NCI-H2227 (cell line): ENCODE results near the gene WNT5B.

Source experiments
- DNase-seq: peaks from one replicate; lab custom pipeline; 2025; ENCODE audit not compliant: unreplicated experiment; lab: John Stamatoyannopoulos, UW

Gene WNT5B

DNA sequence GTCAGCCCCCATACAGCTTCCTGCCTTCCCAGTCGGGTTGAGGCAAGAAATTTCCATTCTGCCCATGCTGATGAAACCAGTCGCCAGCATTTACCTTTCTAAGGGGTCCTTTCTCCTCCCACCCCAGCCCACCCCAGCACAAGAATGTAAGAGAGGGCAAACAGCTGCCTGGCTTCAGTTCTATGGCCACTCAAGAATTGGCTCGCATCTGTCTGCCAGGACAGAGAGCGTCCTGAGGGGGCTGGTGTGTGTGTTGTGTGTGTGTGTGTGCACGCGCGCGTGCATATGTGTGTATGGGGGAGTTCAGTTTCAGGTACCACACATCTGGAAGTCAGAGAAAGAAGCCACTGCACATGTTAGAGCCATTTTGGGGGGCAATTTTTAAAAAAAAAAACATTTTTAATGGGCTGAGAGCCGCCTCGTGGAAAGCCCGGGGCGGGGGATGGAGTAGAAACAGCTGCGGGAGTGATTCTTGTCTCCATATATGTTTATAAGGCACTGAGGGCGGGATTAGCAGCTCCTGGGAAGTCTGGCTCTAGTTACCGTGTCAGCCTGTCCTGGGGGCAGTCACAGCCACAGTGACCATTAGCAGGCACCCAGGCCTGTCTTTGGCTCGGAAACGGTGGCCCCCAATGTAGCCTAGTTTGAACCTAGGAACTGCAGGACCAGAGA, at the start of gene WNT5B:
Gene WNT5B, plus strand, starts transcription at position 566 of the 672 bp plus-strand sequence. CDS start 2,124 bp downstream, outside the sequence.
- no peak for DNase-seq

DNA sequence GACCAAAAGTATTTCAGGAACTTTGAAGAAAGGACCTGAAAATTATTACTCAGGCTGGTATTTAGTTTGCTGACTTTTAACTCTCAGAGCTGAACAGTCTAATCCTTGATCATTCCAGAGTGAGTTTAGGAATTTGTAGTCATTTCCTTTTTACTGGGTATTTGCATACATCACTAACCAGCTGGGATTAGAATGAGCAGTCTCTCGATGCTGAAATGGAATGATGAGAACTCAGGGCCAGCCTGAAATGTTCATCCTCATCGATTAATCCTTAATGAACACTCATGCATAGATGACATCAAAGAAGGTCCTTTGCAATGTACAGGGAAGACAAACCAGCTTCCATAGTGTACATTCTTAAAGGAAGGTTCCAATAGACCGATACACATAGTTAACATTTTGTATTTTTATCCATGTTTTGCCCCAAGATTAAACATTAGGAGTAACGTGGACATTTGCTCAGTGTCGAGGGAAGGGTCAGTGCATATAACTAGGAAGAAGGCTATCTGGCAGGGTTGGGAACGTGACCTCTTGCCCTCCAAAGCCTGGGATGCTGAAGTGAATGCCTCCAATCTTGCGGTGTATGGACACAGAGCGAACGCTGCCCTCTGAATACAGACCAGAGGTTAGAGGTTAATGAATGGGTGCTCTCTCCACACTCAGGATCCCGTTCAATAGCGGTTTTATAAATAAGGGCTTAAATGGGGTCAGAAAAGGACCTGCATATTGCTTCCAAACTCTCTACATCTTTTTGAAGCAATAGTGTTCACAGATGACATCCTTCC, 49.2 kb upstream of the WNT5B start:
- DNase-seq = no peak

DNA sequence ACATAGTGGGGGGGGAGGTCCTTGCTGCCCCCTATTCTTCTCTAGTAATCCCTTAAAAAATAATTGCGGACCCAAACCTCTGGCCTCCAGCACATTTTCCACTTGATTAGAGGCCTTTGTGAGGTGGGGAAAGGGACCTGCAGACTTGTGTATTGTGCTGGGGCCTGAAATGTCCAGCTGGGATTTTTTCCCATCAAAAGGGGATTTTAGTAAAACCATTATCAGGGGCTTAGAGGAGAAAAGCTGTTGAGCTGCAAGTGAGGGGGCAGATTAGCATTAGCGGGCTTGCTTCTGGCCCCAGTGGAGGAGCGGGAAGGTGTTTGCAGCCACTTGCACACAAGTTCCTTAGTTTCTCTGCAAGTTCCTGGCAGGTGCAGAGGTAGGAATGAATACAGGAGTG, 48.5 kb upstream of the WNT5B start:
- DNase-seq = no peak

DNA sequence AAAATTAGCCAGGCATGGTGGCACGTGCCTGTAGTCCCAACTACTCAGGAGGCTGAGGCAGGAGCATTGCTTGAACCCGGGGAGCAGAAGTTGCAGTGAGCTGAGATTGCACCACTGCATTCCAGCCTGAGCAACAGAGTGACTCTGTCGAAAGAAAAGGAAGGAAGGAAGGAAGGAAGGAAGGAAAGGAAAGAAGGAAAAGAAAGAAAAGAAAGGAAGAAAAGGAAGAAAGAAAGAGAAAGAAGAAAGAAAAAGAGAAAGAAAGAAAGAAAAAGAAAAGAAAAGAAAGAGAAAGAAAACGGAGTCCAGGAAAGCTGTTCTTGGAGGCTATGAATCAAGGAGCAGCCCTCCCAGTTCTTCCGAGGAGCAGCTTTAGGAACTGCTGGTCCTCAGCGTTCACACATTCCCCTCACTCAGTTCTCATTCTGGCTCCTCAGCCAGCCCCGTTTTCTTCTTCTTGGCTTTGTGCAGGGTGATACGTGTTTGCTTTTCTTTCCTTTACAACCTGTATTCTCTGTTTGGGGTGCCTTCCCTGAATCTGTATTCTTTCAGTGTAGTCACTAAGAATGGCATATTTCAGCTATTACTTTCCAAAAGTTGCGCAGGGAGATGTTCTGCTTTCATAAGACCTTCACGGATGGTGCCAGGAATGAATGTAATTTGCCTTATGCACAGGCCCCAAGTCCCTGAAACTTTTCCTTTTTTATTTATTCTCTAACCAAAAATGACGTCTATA, 46.9 kb upstream of the WNT5B start:
- DNase-seq = no peak

DNA sequence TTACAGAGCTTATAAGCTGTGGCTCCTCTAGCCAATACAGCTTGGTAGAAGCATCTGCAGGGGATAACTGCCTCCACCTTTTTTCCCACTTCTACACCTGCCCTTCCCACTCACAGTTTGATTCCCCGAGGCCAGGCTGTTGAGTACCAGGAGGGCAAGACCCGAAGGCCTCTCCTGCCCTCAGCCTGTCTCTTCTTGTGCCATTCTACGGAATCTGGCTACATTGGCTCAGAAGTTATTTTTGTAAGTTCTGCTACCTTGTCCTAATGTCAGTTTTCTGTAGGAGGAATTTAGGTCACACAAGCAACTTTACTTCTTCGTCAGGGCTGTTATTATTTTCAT, 46.4 kb upstream of the WNT5B start:
- DNase-seq = no peak

DNA sequence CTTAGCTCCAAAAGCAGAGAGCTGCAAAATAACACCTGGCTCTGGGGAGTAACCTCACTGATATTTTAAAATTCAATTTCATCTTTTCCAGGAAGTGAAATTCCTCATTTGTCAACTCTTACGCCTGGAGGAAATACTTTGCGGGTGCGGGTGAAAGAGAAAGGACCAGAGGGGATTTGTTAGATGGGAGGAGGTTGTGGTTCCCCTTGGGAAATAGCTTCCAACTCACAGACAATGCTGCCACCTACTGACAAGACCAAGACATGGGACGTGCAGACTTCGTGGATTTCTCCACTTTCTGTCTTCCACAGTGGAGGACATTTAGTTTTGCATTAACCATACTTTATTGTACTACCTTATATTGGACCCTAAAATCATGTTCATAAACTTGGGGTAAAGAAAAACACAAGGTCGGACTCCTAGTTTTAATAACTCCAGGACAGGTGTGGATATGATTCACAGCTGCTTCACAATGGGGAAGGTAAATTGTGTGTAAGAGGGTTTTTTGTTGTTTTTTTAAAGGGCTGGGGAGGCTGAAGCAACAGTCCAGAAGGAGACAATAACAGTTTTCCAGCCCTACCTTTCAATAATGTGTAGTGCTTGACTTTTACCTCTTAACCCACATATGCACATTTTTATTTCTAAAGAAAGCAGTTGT, 45.5 kb upstream of the WNT5B start:
- peak; percentile 54 for DNase-seq

DNA sequence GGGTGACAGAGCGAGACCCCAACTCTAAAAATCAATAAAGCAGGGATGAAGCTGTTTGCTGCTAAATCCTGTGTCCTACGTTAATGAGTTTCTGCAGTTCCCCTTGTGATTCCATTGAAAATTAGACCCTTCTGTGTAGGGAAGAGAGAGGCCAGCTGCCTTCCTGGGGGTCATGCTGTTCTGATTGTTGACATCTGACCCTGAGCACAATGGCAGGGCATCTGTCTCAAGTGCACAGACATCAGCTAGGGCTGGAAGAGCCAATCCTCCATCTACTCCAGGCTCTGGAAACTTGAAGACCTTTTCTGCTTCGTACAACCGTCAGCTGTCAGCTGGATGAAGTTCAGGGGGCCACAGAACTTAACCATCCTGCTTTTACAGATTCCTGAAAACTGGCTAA, 44.7 kb upstream of the WNT5B start:
- peak; percentile 7 for DNase-seq

DNA sequence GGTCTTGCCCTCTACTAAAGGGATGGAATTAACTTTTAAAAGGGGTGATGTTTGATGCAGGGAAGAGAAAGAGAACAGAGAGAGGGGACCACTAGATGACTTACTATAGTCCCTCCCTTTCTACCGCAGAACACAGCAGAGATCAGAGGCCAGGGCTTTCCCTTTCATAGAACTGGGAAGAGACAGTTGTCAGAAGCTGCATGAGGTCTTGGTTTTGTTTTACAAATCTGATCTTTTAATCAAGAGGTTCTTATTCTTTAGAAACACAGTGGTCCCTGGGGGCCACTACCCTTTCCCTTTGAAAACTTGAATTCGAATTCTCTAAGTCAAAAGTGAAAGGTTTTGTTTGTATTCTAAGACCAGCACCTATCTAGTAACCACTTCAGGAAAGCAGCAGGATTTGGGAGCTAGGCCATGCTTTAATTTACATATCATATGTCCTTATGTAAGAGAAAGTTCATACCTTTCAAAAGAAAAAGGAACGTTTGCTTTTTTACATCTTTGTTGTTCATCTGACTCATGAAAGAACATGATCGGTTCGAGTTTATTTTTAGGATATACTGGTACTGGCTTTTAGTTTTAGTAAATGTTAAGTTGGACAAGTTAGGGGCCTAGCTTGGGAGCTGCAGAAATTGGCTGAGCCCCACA, 41.0 kb upstream of the WNT5B start:
- no peak for DNase-seq

DNA sequence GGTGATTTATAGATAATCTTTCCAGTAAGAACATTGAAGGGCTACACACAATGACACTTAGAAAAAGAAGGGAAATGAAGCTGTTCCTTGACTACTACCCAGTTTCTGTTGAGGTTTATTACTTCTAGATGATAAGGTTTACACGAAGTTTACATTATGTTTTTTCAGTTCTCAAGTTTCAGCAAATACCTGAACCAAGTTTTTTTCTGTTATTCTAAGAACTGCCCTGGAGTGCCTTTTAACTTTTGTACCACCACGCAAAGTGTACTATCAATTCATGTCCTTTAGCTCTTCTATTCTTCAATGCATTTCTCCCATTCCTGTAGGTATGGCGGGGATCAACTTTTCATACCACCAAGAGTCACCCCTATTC, 40.5 kb upstream of the WNT5B start:
- no peak for DNase-seq

DNA sequence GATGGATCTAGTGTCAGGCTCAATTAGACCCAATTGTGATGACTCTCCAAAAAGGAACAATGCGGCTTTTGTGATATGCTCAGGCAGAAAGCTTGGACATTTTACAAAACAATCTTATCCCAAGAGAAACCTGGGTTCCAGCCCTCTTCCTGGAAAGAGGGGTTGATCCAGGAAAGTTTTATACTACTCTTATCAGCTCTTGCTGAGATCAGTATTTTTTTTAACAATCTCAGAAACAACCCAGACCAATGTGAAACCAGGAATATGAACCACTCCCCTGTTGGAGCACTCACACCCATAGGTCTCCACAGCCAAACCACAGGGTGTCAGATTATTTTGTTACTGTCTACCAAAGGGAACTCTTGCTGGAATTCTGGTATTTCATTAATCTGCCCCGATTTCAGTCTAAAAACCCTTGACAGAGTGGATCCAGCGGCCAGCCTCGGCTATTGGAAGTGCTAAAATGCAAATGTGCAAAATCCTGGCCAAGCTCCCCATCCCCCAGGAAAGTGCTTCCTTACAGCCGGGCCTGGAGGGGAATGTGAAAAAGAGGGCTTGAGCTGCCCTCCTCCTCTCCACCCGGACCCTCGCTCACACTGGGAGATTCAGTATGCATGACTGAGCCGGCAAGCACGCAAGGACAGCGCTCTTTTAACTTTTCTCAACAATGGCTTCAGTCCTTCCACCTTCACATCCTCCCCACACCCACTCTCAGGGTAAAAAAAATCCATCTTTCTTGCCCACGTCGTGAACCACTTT, 38.6 kb upstream of the WNT5B start:
- DNase-seq = no peak

DNA sequence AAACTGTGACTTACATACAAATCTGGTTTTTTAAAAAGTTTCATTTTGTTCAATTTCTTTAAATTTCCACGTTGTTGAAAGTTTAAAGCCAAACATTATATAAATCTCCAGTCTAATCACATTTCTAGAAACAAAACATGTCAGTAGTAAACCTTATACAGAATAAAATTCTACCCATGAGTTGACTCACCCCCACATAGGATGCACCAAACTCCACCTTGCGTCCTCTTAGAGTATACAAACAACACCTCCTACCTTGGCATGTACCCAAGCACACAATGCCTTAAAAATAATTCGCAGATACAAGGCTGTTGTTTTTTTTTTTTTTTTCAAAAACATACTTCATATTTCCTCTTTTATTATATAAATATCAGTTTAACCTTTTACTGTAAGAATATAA, 38.0 kb upstream of the WNT5B start:
- no peak for DNase-seq

DNA sequence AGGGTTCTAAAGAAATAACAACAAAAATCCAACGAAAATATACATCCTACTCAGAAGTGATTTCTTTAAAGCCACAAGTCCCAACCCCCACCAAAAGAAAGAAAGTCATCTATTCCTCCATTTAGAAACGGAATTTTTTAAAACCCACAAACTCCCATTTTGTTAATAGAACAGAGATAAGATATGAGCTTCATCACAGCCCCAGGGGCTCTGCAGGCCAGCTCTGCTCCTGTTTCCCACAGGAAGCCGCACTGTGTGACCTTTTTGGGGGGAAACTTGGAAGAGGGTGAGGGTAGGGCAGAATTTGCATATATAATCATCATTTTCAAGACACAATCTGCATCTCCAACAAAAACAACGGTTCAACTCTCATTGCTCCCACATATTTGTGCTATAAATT, 37.5 kb upstream of the WNT5B start:
- no peak for DNase-seq

DNA sequence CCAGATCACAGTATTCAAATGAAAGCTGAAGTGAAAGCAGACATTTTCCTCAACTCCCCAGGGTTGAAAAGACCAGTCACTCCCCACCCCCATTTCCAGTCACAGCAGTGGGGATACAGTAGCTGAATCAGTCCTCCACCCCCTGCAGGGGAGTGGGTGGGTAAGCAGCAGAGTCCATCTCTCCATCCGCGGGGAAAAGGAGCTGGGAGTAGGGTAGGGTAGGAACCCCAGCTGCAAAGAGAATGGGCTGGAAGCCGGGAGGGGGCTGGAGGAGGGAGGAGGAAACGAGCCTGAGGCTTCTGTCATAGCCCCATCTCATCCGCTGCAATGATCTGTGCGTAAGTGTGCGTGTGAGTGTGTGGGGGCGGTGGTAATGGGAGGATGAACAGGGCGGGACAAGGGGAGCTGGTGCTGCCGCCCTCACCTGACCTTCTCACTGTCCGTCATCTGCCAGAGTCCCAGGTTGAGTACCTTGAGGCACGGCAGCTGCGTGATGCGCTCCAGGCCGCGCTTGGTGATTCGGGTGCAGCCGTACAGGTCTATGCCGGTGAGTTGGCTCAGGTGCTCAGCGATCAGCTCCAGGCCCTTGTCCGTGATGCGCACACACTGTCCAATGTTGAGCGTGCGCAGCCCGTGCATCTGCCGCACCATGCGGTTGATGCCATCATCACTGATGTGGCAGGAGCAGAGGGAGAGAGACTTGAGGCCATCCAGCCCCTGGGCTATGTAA, 36.4 kb upstream of the WNT5B start:
- DNase-seq = peak; percentile 32

DNA sequence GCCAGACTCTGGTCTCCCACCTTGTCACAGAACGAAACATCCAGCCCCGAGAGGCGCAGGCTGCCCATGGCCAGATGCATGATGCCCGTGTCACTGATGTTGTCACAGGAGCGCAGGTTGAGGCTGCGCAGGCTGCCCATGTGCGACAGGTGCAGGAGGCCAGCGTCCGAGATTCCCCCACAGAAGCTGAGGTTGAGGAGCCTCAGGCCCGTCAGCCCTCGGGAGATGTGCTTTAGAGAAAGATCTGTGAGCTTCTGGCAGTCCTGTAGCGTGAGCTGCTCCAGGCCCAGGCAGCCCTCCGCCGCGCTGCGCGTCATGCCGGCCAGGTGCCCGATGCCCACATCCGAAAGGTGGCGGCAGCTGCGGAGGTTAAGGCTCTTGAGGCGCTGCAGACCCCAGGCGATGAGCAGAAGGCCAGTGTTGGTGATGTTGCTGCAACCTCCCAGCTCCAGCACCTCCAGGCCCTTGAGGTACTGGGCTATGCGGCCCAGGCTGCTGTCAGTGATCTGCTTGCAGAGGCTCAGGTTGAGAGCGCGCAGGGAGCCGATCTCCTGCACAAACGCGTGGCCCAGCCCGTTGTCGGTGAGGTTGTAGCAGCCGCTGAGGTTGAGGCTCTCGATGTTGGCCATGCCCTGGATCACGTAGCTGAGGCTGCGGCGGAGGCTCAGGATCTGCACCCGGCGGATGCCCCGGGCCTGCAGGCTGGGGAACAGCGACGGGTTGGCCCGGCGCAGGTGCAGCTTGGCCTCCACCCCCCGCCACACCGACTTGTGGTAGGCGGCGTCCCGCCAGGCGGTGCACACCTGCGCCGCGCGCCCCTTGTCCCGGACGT, 35.6 kb upstream of the WNT5B start:
- DNase-seq = no peak

DNA sequence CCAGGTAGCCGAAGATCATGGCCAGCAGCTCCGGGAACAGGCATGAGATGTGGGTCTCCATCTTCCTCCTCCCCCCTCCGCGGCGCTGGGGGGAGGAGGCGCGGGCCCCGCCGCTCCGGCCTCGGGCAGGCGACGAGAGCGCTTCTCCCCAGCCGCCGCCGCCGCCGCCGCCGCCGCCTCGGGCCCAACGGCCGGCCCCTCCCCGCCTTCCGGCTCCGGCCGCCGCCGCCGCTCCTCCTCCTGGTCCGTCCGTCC, 35.1 kb upstream of the WNT5B start:
- DNase-seq = peak; percentile 32

DNA sequence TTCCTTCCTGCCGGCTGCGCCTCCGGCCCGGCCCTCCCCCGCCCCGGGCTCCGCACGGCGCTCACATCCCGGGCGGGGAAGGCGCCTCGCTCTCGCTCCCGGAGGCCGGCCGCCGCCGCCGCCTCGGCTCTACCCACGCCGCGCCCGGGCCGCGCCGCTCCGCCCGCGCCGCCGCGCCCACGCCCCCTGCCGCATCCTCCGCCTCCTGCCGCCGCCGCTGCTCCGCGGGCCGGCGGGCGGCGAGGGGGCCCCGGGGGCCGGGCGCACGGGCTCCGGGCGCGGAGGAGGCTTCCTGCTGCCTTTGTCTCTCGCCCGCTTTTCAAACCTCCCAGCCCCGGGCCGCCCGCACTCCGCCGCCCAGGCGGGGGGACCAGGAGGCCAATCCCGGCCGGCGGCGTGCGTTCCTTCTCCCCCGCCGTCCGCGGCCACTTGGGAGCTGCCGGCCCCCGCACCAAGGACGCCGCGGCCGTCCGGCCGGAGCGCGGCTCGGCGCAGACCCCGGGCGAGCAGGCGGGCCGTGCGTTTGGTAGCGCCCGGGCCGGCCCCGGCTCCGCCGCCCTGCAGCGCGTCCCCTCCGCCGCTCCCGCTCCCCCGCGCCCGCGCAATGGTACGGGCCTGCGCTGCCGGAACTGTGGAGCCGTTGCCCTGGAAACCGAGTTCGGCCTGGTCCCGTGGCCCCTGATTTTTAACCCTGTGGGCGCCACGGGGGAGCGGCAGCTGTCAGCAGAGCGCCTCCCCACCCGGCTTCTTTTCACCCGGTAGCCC, 34.6 kb upstream of the WNT5B start, which contains the start of gene FBXL14:
Gene FBXL14, minus strand, starts transcription at position 321 of the 765 bp plus-strand sequence. CDS start 515 bp downstream, outside the sequence.
- DNase-seq = peak; percentile 81

DNA sequence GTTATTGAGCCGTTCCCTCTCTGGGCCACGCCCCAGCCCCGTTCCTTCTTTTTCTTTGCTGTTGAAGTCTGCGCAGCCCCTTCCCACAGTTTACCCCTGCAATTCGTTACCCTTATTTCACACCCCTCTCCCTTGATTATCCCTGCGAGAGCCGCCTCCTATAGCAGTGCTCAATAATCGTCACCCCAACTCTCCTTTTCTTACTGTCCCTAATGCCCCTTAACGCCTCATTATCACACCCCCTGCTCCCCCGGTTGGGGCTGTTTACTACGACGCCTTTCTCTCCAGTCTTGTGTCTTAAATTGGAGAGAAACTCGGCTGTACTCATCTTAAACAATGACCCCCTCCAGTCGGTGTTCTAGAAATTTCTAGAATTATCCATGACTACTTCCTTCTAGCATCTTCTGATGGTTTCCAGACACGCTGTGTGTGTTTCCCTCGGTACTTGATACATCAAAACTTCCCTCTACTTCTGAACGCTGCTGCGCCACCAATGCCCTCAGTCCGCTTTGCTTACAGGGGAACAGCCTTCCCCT, 33.9 kb upstream of the WNT5B start:
- DNase-seq = peak; percentile 3
